ENCODE data around the gene ZCCHC14.

- TF ChIP-seq EZH2 (IDR thresholded peaks at IDR 0.05; ENCODE audit: borderline replicate concordance, low read depth, low read length, poor library complexity, severe bottlenecking) (no peak), CTCF (conservative IDR thresholded peaks at IDR 0.05; ENCODE audit: low read depth, low read length) (no peak)
Measured at GRCh38 chr16:87356491-87356853, 136.4 kb downstream of the ZCCHC14 start.
